Heart right ventricle (tissue), 16 donors: ENCODE measurements around the gene ETV1. TPM values are rescaled to one million over a fixed set of nuclear protein-coding genes. Genes with fewer than 3 reads are reported as not detected.

Experiments used
- ATAC-seq, 8 donors: fragments of 200-7000 bp; cut with Tn5 transposase; one replicate each; pipeline ENCODE4 v1.9.1; 2020; ENCODE audit warnings: mild to moderate bottlenecking in 8 of 8, moderate library complexity in 8 of 8, moderate number of reproducible peaks in 1 of 8
- DNase-seq, 2 donors: peaks; one replicate each; pipeline ENCODE4 v3.0.0-alpha.2; 2020
- H3K27ac ChIP-seq, 10 donors: fragments of 200-600 bp; sonication (generic) in 2 of 10; one replicate each; pipeline versions ENCODE4 v1.5.0 to v1.8.0; 2020 to 2022; ENCODE audit warnings: mild to moderate bottlenecking in 3 of 10
- H3K27me3 ChIP-seq, 7 donors: fragments of 200-600 bp; one replicate each; pipeline ENCODE4 v1.8.0; 2021 to 2022; ENCODE audit warnings: mild to moderate bottlenecking in 2 of 7
- H3K36me3 ChIP-seq, 9 donors: fragments of 200-600 bp; sonication (generic) in 1 of 9; one replicate each; pipeline versions ENCODE4 v1.5.0 to v1.8.0; 2020 to 2022; ENCODE audit warnings: mild to moderate bottlenecking in 2 of 9
- H3K4me1 ChIP-seq, 9 donors: fragments of 200-600 bp; sonication (generic) in 1 of 9; one replicate each; pipeline versions ENCODE4 v1.5.0 to v1.8.0; 2020 to 2022; ENCODE audit warnings: mild to moderate bottlenecking in 4 of 9
- H3K4me3 ChIP-seq, 10 donors: fragments of 200-600 bp; sonication (generic) in 2 of 10; one replicate each; pipeline versions ENCODE4 v1.5.0 to v1.8.0; 2020 to 2022; ENCODE audit warnings: mild to moderate bottlenecking in 7 of 10, moderate library complexity in 2 of 10
- H3K9me3 ChIP-seq, 11 donors: fragments of 200-600 bp in 10 of 11; sonication (generic) in 2 of 11; one replicate each; pipeline versions ENCODE4 v1.5.0 to v1.8.0; 2013 to 2022; ENCODE audit warnings: mild to moderate bottlenecking in 2 of 11, control low read depth in 1 of 11, moderate library complexity in 1 of 11
- CTCF ChIP-seq, 9 donors: fragments of 200-600 bp; sonication (generic) in 2 of 9; IDR thresholded peaks; one replicate each; pipeline versions ENCODE4 v1.5.0 to v1.8.0; 2021 to 2022; ENCODE audit warnings: antibody characterized with exemption in 9 of 9, mild to moderate bottlenecking in 5 of 9, moderate library complexity in 1 of 9
- WGBS, 2 donors: extraction: QIAGEN DNeasy Blood & Tissue Kit; methylation state at CpG; one replicate each; pipeline ENCODE4 v1.1.7; 2013; ENCODE audit warnings: inconsistent platforms in 1 of 2; 5-methylcytosine and 5-hydroxymethylcytosine counted together
- intact Hi-C, 10 donors: fragments of 100-400 bp; cut with DNase I; formaldehyde crosslinking; loops; one replicate each; pipeline versions ENCODE4 v1.11.1 to v1.14.2; 2022
- polyA plus RNA-seq, 2 donors: library from polyadenylated mRNA; stranded (reverse); fragments of 200-250 nt; gene quantifications; one replicate each; pipeline ENCODE4 v1.2.3, GENCODE V29; 2013
- total RNA-seq, 10 donors: library from RNA; stranded (reverse); fragmentation: NEBNext Ultra II Directional in 3 of 10; extraction: Animal tissue kit (Norgen Biotek cat#: 25700) in 3 of 10; gene quantifications; one replicate each; pipeline versions ENCODE4 v1.2.1 to v1.2.4, GENCODE V29; 2021 to 2023
- donor health status: Arrhythmogenic right ventricular cardiomyopathy.
- donor health status: ischemic (EF 13 %, LVEDD 7.1; RV severe dilation, severe dysfunction).
- donor health status: healthy with polysubstance abuse.
- donor health status: DM: no; HTN: yes; CAD: no.
- donor health status: DM: no; HTN: no; CAD: no.
- donor health status: ischemic (EF 25% LVEDD 6.9; RV normal size, moderate dysfunction).
- donor health status: ischemic (EF 25% LVEDD 5.7; RV mildly dilated, moderate dysfunction).
- donor health status: healthy.
- donor health status: DM: yes; HTN: yes; CAD: no.
- donor health status: Ischemic cardiomyopathy.
- donor health status: ischemic (EF 35%, LVEDD 5.7; RV mildly dilated, moderate dysfunction).
- donor health status: nonischemic (EF 11% LVEDD 7.7; RV severe dilation, severe dysfunction).
- donor health status: DM: yes; HTN: yes; CAD: no.
- donor health status: PGD.
- donor health status: ischemic (EF 29% LVEDD 5.4; RV normal size, mild dysfunction).
- donor health status: nonischemic (EF 23%, LVEDD 6.1; RV moderate dilation, normal function).

Gene ETV1
- total and polyA plus RNA-seq, 12 donors = 9.5 to 118 (median 55.1) TPM

- H3K4me3 ChIP-seq = no peak overlapping the region
- no peaks in the 10 kb centered on the region for H3K27me3 ChIP-seq
- WGBS, 2 donors = 84 to 86% methylated on average over 7 of the region's 7 CpGs
- TF ChIP-seq CTCF (IDR thresholded peaks at IDR 0.05) = no peak
- peaks cover 0 to 10% (median 0%) of the 10 kb centered on the region in 9 donors for H3K36me3 ChIP-seq
- H3K27ac ChIP-seq = no peak overlapping the region
- intact Hi-C loops = no loop called here
- peak in 2 of 8 donors; percentile 46 to 48 for ATAC-seq
- no peaks in the 10 kb centered on the region for H3K9me3 ChIP-seq
- DNase-seq = no peak
- H3K4me1 ChIP-seq = peaks cover 0 to 8% (median 0%) of the 10 kb centered on the region in 9 donors
Measured at GRCh38 chr7:13945670-13946069, 43.8 kb downstream of the ETV1 start.

- peaks cover 0 to 8% (median 0%) of the 10 kb centered on the region in 9 donors for H3K4me1 ChIP-seq
- H3K27me3 ChIP-seq = no peaks in the 10 kb centered on the region
- peaks cover 0 to 74% (median 16%) of the 10 kb centered on the region in 9 donors for H3K36me3 ChIP-seq
- intact Hi-C loops = no loop called here
- 73 to 76% methylated on average over 5 of the region's 5 CpGs for WGBS, 2 donors
- no peak for TF ChIP-seq CTCF (IDR thresholded peaks at IDR 0.05)
- H3K4me3 ChIP-seq = no peak overlapping the region
- DNase-seq (no peak), ATAC-seq (peak in 2 of 8 donors; percentile 23 to 54)
- H3K9me3 ChIP-seq = no peaks in the 10 kb centered on the region
- H3K27ac ChIP-seq = peak overlapping the region in 2 of 10 donors; percentile 7 to 9
Measured at GRCh38 chr7:13933536-13933935, 55.9 kb downstream of the ETV1 start.

GRCh38 chr7:13933091-13933490 lies 56.4 kb downstream of the ETV1 start:
- H3K36me3 ChIP-seq = peaks cover 0 to 75% (median 16%) of the 10 kb centered on the region in 9 donors
- peak overlapping the region in 2 of 10 donors; percentile 7 to 9 for H3K27ac ChIP-seq
- DNase-seq (no peak), ATAC-seq (no peak)
- no peak overlapping the region for H3K4me3 ChIP-seq
- H3K4me1 ChIP-seq = peaks cover 0 to 8% (median 0%) of the 10 kb centered on the region in 9 donors
- intact Hi-C loops = no loop called here
- 73 to 75% methylated on average over 3 of the region's 3 CpGs for WGBS, 2 donors
- TF ChIP-seq CTCF (IDR thresholded peaks at IDR 0.05) = no peak
- no peaks in the 10 kb centered on the region for H3K9me3 ChIP-seq
- H3K27me3 ChIP-seq = no peaks in the 10 kb centered on the region

GRCh38 chr7:13932131-13932530 lies 57.3 kb downstream of the ETV1 start:
- no peak for ATAC-seq
- H3K27ac ChIP-seq = no peak overlapping the region
- no peak for TF ChIP-seq CTCF (IDR thresholded peaks at IDR 0.05)
- no peak overlapping the region for H3K4me3 ChIP-seq
- no peak for DNase-seq
- H3K27me3 ChIP-seq = no peaks in the 10 kb centered on the region
- H3K9me3 ChIP-seq = no peaks in the 10 kb centered on the region
- intact Hi-C loops = no loop called here
- H3K4me1 ChIP-seq = peaks cover 0 to 8% (median 0%) of the 10 kb centered on the region in 9 donors
- 96 to 97% methylated on average over 2 of the region's 2 CpGs for WGBS, 2 donors
- H3K36me3 ChIP-seq = peaks cover 0 to 75% (median 17%) of the 10 kb centered on the region in 9 donors
